ENCODE data around the gene SLCO2A1. TPM values are rescaled to one million over a fixed set of nuclear protein-coding genes. Genes with fewer than 3 reads are reported as not detected.

Gene SLCO2A1
- total RNA-seq, 4 donors from 2014 or later, result 6.1 to 54.2 (median 33.1) TPM

- ATAC-seq (ENCODE audit: low FRiP score), result no peak
- no peak for TF ChIP-seq CTCF (IDR thresholded peaks at IDR 0.05)
- DNase-seq (ENCODE audit: low spot score), result no peak
Observed at GRCh38 chr3:133934073-133934970, 95.4 kb downstream of the SLCO2A1 start.

GRCh38 chr3:133933097-133934024, 96.4 kb downstream of the SLCO2A1 start:
- no peak for TF ChIP-seq CTCF (IDR thresholded peaks at IDR 0.05)
- DNase-seq (ENCODE audit: low spot score) (no peak), ATAC-seq (ENCODE audit: low FRiP score) (no peak)

- TF ChIP-seq CTCF (IDR thresholded peaks at IDR 0.05), result no peak
- DNase-seq (ENCODE audit: low spot score) (no peak), ATAC-seq (ENCODE audit: low FRiP score) (no peak)
Observed at GRCh38 chr3:133932009-133932408, 97.7 kb downstream of the SLCO2A1 start.

- DNase-seq (ENCODE audit: low spot score), result no peak
- no peak for TF ChIP-seq CTCF (IDR thresholded peaks at IDR 0.05)
- no peak for ATAC-seq (ENCODE audit: low FRiP score)
Observed at GRCh38 chr3:133931084-133931483, 98.6 kb downstream of the SLCO2A1 start.

- no peak for ATAC-seq (ENCODE audit: low FRiP score)
- peak in 1 of 3 donors; percentile 2 for TF ChIP-seq CTCF (IDR thresholded peaks at IDR 0.05)
- no peak for DNase-seq (ENCODE audit: low spot score)
Observed at GRCh38 chr3:133930341-133930933, 99.3 kb downstream of the SLCO2A1 start.

GRCh38 chr3:133928903-133929607, 100.7 kb downstream of the SLCO2A1 start:
- DNase-seq (ENCODE audit: low spot score) (no peak), ATAC-seq (ENCODE audit: low FRiP score) (no peak)
- TF ChIP-seq CTCF (IDR thresholded peaks at IDR 0.05), result no peak

All from omental fat pad (tissue), 4 donors.